AG04450 (cell line): Measurements from ENCODE around the gene ZSWIM8. TPM values are rescaled to one million over a fixed set of nuclear protein-coding genes. Genes with fewer than 3 reads are reported as not detected.

Experiments
- CTCF ChIA-PET: fragments of 300-600, 350-600 bp; formaldehyde crosslinking; extraction: SDS; loops from one replicate; lab custom pipeline; 2022; ENCODE audit warnings: antibody characterized with exemption, inconsistent platforms; lab: Charles Lee
- POLR2A ChIA-PET: fragments of 350-600 bp; formaldehyde crosslinking; extraction: SDS; loops from one replicate; lab custom pipeline; 2021; ENCODE audit warnings: antibody characterized with exemption, inconsistent platforms; lab: Yijun Ruan, JAX
- DNase-seq: peaks from one replicate; pipeline ENCODE4 v3.0.0-alpha.2; 2011; ENCODE audit warnings: low read depth, low spot score
- H3K27ac ChIP-seq: one replicate; pipeline ENCODE4 v1.5.1; 2012; ENCODE audit warnings: low read depth, low read length, control low read depth
- H3K27me3 ChIP-seq: one replicate; pipeline ENCODE4 v1.6.0; 2012; ENCODE audit warnings: low read length; ENCODE audit not compliant: control insufficient read depth, insufficient read depth
- H3K4me3 ChIP-seq: 2 replicates; pipeline ENCODE4 v1.5.1; 2011; ENCODE audit warnings: mild to moderate bottlenecking, low read depth, low read length, control low read depth
- H3K9me3 ChIP-seq: 2 replicates; pipeline ENCODE4 v1.5.1; 2012; ENCODE audit warnings: low read length; ENCODE audit not compliant: control insufficient read depth, insufficient read depth
- CTCF ChIP-seq: IDR thresholded peaks from 2 replicates; pipeline ENCODE4 v1.5.1; 2011; ENCODE audit warnings: low read depth, low read length, control low read depth, inconsistent platforms
- polyA plus RNA-seq: library from polyadenylated mRNA; depleted of rRNA; stranded (reverse); fragments of >200 nt; gene quantifications from 2 replicates; pipeline ENCODE4 v1.2.3, GENCODE V29; 2011

Gene ZSWIM8
- polyA plus RNA-seq, 1 experiment: 44.2 TPM

DNA sequence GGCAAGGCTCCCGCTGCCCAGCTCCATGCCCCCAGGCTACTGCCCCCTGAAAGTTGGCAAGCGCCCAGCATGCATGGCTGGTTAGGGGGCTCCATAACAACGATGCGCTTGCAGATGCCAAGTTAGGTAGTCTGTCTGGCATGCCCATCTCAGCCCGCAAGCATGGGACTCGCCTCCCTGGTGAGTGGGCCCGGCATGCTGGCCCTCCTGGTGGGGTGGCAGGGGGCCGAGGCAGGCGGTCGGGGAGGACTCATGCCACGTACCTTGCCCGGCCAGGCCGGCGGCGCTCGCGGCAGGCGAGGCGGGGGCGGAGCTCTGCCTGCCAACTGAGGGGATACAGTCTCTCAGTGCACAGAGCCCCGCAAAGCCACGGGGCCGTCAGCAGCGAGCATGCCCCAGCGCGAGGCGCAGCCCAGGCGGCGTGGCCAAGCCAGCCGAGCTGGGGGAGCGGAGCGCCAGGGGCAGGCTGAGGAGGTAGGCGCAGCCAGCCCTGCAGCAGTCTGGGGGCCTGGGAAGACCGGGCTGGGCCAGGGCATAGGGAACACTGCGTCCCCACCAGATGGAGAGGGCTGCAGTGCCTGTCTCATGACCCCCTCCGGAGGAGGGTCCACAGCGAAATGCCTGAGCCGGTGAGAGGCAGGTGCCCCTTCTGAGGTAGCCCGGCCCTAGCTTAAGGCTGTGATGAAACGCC, 54.0 kb downstream of the ZSWIM8 start:
- POLR2A ChIA-PET: interaction anchor here (0.9 kb wide), 1 partner anchor 27 kb away, joined by 3 read pairs; no protein-coding TSS in a partner anchor
- CTCF ChIA-PET: interaction anchor here (0.6 to 1.9 kb wide), 2 partner anchors 9 to 60 kb away, joined by 3 to 9 read pairs; no protein-coding TSS in a partner anchor
- no peak for DNase-seq

DNA sequence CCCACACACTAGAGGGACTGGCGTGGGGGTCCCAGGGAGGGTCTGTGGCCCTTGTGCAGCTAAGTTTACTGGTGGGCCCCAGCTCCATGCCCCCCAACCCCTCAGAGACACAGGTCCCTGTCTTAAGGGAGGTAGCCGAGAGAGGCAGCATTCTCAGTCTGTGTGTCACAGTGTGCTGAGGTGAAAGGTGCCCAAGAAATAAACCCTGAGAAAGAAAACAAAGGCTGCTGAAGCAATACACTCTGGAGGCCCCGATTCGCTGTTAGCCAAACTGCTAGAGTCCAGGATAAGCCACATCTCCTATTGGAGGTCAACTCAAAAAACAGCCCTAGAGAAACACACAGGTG, 54.6 kb downstream of the ZSWIM8 start:
- Histone ChIP-seq H3K27ac (no peak overlapping the region), H3K4me3 (no peak overlapping the region), H3K27me3 (no peaks in the 10 kb centered on the region), H3K9me3 (no peaks in the 10 kb centered on the region)
- DNase-seq: no peak
- no peak for TF ChIP-seq CTCF
- ChIA-PET POLR2A (no interaction called here), CTCF (no interaction called here)

More for the DNA sequence above, 54.0 kb downstream of the ZSWIM8 start:
- Histone ChIP-seq H3K9me3 (no peaks in the 10 kb centered on the region), H3K27me3 (no peaks in the 10 kb centered on the region), H3K27ac (no peak overlapping the region), H3K4me3 (no peak overlapping the region)
- TF ChIP-seq CTCF: no peak

DNA sequence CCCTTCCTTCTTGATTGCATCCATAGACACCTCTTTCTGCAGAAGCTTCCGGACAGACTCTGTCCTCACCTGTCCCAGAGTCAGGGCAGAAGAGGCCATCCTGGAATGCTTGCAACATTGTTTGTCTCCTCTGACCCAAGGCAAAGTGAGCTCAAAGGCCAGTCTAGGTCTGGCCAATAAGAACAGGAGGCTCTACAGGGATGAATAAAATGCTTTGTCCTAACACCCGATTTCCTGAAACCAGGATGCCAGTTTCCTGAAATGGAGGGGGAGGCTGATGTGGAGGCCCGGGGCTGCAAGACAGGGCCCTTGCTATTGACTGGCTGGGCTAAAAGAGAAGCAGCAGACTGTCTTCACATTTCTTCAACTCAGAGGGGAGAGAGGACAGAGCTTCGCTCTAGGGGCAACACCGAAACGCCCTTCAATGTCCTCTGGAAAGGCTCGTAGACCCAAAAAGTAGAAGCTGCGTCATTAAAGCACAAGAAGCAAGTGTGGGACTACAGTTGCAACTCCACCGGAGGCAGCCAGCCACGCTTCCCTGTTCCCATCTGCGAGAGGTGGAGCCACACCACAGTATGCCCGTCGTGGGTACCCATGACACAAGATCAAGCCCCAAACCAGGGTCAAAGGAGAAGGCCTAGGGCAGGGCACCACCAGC, 55.1 kb downstream of the ZSWIM8 start:
- Histone ChIP-seq H3K4me3 (no peak overlapping the region), H3K9me3 (no peaks in the 10 kb centered on the region), H3K27me3 (no peaks in the 10 kb centered on the region), H3K27ac (no peak overlapping the region)
- CTCF ChIA-PET: no interaction called here
- POLR2A ChIA-PET: no interaction called here
- no peak for TF ChIP-seq CTCF
- DNase-seq: no peak

GRCh38 chr10:73841061-73841421, 55.6 kb downstream of the ZSWIM8 start:
- ChIA-PET POLR2A (no interaction called here), CTCF (no interaction called here)

More at GRCh38 chr10:73841061-73841421, 55.6 kb downstream of the ZSWIM8 start:
- DNase-seq: no peak
- Histone ChIP-seq H3K9me3 (no peaks in the 10 kb centered on the region), H3K27ac (no peak overlapping the region), H3K4me3 (no peak overlapping the region), H3K27me3 (no peaks in the 10 kb centered on the region)
- TF ChIP-seq CTCF: no peak
